ELR (cell line): ENCODE measurements around the gene L2HGDH.
A peak's percentile ranks its signal among the peaks of the same experiment; 100 is the strongest.
"Not testable (repeated sequence)": the region's sequence is repeated elsewhere in the genome, so short reads cannot be mapped to it uniquely, and the experiment has no call there.

Experiments
- DNase-seq: peaks from one replicate; pipeline ENCODE4 v3.0.0-alpha.2; 2015; ENCODE audit warnings: low read depth

The L2HGDH gene

DNA sequence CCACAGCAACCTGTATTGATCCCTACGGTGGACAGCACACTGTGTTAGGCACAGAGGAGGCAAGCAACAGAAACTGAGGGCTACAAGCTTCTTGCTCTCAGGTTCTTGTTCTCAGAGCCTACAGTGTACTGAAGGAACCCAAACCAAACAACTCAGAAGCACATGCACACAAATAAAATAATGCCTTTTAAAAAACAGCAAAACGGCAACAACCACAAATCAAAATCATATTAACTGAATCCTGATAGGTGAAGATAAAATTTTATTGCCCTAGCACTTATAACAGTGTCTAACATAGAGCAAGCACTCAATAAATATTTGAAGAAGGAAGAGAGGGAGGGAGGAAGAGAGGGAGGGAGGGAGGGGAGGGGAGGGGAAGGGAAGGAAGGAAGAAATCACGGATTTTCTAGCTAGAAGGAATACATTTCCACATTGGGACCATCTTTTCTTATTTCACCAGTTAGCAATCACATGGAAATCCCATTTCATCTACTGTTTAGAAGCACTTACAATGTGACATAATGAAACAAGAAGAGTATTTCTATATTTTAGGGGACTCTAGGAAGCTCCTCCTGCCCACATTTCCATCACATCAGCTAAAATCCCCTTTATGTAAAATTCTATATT, 27.3 kb upstream of the L2HGDH start:
- no peak for DNase-seq

- DNase-seq: no peak
These were observed 26.6 kb upstream of the L2HGDH start for GRCh38 chr14:50338587-50338986.

GRCh38 chr14:50335989-50336824, 24.2 kb upstream of the L2HGDH start:
- DNase-seq: no peak

- DNase-seq: peak; percentile 40
These were observed 23.4 kb upstream of the L2HGDH start for GRCh38 chr14:50335389-50335788.

- no peak for DNase-seq
These were observed 22.2 kb upstream of the L2HGDH start for GRCh38 chr14:50334211-50334610.

- DNase-seq: peak; percentile 74
These were observed 21.0 kb upstream of the L2HGDH start for GRCh38 chr14:50333014-50333509.

DNA sequence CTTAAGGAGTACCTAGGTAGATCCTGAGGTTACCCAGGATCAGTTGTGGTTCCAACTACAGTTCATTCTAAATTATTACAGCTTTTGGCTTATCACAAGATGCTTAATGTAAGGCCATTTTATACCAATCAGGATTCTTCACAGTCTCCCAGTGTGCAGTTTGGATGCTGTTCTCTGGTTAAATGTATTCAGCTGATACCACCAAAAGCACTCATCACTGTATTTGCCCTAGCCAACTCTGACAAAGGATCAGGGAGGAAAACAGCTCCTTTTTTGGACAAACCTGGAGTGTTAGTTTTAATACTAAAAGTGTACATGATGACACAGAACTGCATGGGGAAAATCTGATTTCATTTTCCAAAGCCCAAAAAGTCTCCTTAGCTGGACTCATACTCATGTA, 19.6 kb upstream of the L2HGDH start:
- no peak for DNase-seq

GRCh38 chr14:50321009-50321660, 9.1 kb upstream of the L2HGDH start:
- DNase-seq: peak; percentile 98

DNA sequence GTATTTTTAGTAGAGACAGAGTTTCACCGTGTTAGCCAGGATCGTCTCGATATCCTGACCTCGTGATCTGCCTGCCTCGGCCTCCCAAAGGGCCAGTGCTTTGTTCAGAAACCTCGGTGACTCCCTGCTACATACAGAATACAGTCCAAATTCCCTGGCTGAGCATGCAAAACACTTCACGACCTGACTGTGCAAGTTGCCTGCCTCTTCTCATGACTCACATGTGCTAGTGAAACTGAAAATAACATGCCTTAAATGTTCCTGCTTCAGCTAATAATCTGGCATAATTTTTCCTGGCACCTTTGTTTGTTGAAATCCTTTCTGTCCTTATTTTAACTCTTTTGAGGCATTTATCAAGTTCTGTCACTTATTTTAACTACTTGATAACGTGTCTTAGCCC, 8.3 kb upstream of the L2HGDH start:
- peak; percentile 69 for DNase-seq

DNA sequence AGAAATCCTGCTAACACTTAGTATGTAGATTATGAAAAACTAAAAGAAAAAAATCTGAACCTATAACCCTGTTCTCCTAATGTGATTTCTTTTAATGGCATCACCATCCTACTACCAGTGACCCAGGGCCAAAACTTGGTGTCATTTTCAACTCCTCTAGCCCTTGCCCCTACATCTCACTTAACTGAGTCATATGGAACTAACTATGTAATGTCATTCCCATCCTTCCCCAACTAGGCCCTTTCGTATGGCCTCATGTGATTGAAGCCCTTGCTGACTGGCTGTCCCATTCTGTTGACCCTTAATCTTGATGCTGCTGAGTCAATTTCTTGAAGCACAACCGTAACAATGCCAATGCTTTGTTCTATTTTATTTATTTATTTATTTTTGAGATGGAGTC, 7.7 kb upstream of the L2HGDH start:
- peak; percentile 46 for DNase-seq

GRCh38 chr14:50319293-50319692, 7.3 kb upstream of the L2HGDH start:
- peak; percentile 47 for DNase-seq

DNA sequence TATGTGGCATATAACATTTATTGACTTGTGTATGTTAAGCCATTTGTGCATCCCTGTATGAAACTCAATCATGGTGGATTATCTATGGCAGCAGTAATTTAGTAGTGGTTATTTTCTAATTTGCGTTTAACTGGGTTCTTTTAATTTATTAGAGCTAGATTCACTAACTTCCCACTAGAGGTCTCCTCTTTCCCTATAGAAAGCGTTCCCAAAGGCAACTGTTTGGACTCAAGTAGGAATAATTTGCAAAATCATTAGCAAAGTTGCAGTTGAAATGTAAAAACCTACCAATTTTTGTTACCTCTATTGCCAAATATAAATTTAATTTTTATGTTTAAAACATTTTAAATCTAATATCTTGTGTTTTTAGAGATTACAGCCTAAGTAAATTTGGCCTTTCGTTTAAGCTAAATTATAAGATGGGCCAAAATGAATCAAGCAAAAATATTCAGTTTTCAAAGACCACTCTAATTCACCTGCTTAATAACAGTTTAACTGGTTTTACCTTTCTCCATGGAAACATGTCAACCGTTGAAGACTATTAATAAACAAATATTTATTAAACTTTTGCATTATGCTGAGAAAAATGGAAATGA, 6.1 kb upstream of the L2HGDH start:
- peak; percentile 73 for DNase-seq

GRCh38 chr14:50314098-50314497, 2.1 kb upstream of the L2HGDH start:
- not testable (repeated sequence) for DNase-seq

DNA sequence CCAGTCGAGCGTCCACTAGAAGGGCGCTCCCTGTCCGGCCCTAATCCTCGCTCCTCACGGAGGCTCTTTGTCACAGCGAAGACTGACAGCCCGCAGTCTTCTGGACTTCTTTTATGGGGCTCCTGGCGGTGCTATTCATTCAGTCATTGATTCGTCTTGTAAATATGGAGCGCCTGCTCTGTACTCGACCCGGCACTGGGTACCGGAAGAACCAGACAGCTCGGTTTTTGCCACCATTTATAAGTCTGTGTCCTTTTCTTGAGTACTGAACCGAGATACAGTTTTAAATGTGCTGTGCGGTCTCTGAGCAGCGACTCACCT, 665 bp upstream of the L2HGDH start:
- DNase-seq: no peak

GRCh38 chr14:50311337-50311971, 575 bp downstream of the L2HGDH start:
- DNase-seq: no peak

- DNase-seq: no peak
These were observed 1.6 kb downstream of the L2HGDH start for GRCh38 chr14:50310445-50310844.

GRCh38 chr14:50308363-50308915, 3.6 kb downstream of the L2HGDH start:
- peak; percentile 42 for DNase-seq

DNA sequence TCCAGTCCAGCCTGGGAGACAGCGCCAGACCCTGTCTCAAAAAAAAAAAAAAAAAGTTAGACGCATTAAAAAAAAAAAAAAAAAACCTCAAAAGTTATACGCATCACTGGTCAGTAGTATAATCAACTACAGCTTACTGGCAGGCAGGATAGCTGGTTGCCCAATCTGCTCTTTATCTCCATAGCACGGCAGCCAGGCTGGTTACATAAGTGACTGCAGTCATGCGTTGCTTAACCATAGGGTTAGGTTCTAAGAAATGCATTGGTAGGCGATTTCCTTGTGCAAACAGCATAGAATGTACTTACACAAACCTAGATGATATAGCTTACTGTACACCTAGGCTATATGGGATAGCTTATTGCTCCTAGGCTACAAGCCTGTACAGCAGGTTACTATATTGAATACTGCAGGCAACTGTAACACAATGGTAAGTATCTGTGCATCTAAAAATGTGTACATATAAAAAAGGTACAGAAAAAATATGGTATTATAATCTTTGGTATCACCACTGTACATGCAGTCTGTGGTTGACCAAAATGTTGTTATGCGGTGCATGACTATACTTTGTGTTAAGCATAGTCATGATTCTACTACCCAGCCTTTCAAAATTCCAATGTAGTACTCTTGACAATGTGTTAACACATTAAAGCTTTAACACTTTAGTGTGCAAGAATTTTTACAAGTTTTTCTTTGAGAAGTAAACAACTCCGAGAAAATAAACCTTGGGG, 8.1 kb downstream of the L2HGDH start:
- no peak for DNase-seq

DNA sequence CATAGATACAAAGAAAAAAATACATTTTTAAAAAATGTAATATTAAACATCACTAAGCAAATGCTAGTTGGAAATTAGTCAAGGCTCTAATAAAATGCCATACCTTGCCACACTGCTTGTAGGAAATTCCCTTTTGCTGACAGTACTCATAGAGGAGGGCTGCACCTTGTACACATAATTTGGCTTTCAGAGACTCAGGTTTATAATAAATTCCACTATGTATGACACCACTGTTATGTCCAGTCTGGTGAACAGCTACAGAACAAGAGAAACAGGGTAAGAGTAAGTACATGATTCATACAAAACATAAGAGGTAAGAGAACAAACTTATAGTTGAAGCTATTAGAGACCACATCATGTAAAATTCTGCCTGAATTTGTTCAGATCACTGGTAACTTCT, 10.1 kb downstream of the L2HGDH start:
- DNase-seq: no peak

DNA sequence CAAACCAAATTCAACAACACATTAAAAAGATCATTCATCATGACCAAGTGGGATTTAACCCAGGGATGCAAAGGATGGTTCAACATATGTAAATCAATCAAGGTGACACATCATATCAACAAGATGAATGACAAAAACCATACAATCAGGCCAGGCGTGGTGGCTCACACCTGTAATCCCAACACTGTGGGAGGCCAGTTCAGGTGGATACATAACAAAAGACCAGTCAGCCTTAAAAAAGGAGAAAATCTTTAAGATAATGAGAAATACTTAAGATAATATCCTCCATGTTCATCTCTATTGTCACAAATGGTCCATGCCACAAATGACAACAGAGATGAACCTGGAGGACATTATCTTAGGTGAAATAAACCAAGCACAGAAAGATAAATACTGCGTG, 12.4 kb downstream of the L2HGDH start:
- DNase-seq: no peak

- no peak for DNase-seq
These were observed 21.7 kb downstream of the L2HGDH start for GRCh38 chr14:50290306-50290705.
